Smooth muscle cell of the pulmonary artery (primary cell): ENCODE measurements around the gene GDPD5. TPM values are rescaled to one million over a fixed set of nuclear protein-coding genes. Genes with fewer than 3 reads are reported as not detected.

Source experiments
- total RNA-seq: library from RNA; depleted of rRNA; stranded (reverse); fragments of >200 nt; gene quantifications from 2 replicates; pipeline ENCODE4 v1.2.3, GENCODE V29; 2014

The GDPD5 gene, protein sequence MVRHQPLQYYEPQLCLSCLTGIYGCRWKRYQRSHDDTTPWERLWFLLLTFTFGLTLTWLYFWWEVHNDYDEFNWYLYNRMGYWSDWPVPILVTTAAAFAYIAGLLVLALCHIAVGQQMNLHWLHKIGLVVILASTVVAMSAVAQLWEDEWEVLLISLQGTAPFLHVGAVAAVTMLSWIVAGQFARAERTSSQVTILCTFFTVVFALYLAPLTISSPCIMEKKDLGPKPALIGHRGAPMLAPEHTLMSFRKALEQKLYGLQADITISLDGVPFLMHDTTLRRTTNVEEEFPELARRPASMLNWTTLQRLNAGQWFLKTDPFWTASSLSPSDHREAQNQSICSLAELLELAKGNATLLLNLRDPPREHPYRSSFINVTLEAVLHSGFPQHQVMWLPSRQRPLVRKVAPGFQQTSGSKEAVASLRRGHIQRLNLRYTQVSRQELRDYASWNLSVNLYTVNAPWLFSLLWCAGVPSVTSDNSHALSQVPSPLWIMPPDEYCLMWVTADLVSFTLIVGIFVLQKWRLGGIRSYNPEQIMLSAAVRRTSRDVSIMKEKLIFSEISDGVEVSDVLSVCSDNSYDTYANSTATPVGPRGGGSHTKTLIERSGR
- 4.1 and 9.4 TPM in 2 replicates for total RNA-seq

DNA sequence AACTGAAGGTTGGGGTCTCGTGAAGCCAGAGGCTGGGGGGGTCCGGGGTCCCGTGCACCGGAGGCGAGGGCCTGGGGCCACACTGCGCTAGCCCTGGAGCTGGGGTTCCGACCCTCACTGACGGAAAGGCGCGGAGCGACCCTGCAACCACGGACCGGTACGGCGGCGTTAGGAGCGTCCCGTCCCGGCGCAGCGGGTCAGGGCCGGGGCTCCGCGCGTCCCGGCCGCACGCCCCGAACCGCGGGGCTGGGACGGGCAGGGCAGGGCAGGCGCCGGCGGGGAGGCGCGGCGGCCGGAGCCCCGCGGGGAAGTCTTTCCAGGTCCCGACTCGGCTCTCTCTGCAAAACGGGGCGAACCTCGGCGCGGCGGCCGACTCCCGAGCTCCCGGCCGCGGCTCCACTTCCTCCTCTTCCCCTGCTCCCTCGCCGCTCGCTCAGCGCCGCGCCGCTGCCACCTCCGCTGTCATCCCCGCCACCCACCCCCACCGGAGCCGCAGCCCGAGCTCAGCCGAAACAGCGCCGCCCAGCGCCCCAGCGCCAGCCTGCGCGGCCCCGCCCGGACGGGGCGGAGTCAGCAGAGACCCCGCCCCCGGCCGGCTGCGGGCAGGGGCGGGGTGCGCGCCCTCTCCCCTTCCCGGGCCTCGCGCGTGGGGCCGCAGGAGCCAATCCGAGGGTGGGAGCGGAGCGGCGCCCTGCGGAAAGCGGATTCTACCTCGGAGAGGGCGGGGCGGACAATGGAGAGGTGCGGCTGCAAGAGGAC lies at the start of gene GDPD5:
Gene GDPD5 (minus strand): TSS at position 509 of the 759 bp plus-strand sequence. CDS start 48,206 bp downstream, outside the sequence.

DNA sequence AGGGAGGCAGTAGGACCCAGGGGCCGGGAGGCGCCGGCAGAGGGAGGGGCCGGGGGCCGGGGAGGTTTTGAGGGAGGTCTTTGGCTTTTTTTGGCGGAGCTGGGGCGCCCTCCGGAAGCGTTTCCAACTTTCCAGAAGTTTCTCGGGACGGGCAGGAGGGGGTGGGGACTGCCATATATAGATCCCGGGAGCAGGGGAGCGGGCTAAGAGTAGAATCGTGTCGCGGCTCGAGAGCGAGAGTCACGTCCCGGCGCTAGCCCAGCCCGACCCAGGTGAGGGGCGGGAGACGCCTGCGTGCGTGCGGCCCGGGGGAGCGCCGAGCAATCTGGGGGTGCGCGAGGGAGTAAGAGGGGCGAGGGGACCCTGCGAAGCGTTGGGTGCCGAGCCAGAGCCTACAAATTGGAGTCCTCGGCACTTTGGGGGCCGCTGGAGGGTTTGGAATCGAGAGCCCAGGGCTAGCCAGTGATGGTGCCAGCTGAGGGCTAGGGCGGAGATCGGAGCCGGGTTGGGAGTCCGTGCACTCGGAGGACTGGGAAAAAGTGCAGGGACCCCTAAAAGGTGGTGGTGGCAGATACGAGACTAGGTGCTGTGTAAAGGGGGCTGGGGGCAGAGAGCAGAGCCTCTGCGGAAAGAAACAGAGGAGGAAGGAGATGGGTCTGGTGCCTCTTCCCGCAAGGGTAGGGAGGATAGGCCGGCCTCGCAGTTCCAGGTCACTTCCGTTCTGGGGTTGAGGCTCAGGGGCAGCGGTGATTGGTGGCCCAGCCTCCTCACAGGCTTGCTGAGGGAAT lies 36.5 kb upstream of the GDPD5 start, which contains the start of gene SERPINH1:
Gene SERPINH1 (plus strand): TSS at position 206 of the 788 bp plus-strand sequence. CDS start 4,097 bp downstream, outside the sequence.

DNA sequence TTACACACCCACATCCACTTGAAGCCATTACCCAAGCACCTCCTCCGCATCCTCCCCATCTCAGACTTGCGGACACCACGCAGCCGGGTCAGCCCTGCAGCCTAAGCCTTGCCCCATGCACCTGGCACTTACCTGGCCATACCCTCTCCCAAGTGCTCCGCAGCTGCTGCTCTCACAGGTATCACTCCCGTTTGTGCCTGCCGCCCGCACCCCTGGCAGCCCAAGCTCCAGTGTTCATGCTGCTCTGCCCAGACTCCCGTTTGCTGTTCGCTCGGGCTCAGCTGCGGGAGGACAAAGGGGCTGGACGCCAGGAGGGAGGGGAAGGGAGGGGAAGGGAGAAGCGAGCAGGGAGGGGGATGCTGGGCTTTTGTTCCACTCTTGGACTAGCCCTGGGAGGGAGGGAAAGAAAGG lies 92.8 kb downstream of the GDPD5 start, which contains the start of gene KLHL35:
Gene KLHL35 (minus strand): TSS at position 293 of the 411 bp plus-strand sequence. CDS start 2,574 bp downstream, outside the sequence.

DNA sequence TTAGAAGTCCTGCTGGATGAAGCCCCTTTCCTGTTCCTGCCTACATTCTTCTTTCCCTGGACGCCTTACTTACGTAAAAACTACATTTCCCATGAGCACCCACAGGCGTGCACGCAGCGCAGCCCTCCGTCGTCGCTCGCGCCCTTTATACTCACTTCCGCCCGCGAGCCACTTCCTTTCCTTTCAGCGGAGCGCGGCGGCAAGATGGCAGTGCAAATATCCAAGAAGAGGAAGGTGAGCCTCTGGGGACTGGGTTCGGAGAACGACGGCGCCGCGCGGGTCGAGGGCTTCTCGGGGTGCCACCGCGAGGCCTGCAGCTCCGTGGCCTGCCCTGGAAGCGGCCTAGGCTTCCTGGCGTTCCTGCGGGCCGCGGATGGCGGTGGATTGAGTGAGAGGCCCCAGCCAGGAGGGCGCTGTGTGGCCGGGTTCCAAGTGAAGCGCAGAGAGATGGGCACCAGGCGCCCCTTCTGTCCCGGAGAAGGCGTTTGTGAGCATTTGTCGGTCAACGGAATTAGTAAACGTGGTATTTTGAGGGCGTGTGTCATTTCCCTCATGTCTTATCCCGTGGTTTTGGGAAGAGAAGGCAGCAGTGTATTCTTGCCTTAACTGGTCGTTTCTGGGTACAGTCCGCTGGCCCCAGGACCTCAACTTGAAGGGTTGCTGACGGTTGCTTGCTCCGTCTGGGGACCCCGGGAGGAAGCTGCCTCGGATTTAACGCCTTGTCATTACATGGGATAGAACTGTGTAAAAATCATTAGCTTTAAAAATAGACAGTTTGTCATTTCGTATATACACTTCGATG lies 126.2 kb downstream of the GDPD5 start, which contains the start of gene RPS3:
Gene RPS3 (plus strand): TSS at position 175 of the 802 bp plus-strand sequence. CDS start 30 bp downstream, at position 205.

Other genes starting within 250 kb of the GDPD5 start
- 5.9 and 14.5 TPM in 2 replicates for gene ARRB1, start 174.3 kb downstream of the GDPD5 start, total RNA-seq
- 1,080 and 1,268 TPM in 2 replicates for gene RPS3, start 126.4 kb downstream of the GDPD5 start, total RNA-seq
- gene KLHL35, start 92.7 kb downstream of the GDPD5 start, total RNA-seq = 3.6 and 4.6 TPM in 2 replicates
- 1,766 and 2,892 TPM in 2 replicates for gene SERPINH1, start 36.3 kb upstream of the GDPD5 start, total RNA-seq
- gene MAP6, start 143.1 kb upstream of the GDPD5 start, total RNA-seq = 2.4 and 2.8 TPM in 2 replicates
- not detected in 2 replicates for gene MOGAT2, start 191.9 kb upstream of the GDPD5 start, total RNA-seq
- gene DGAT2, start 242.8 kb upstream of the GDPD5 start, total RNA-seq = 2.3 and 10.3 TPM in 2 replicates